Lower lobe of right lung (tissue), 2 donors: Measurements from ENCODE around the gene TBC1D12. TPM values are rescaled to one million over a fixed set of nuclear protein-coding genes. Genes with fewer than 3 reads are reported as not detected.
"Not testable (repeated sequence)": the region's sequence is repeated elsewhere in the genome, so short reads cannot be mapped to it uniquely, and the experiment has no call there.

Experiments
- ATAC-seq, 2 donors: fragments of 200-7000 bp; cut with Tn5 transposase; one replicate each; pipeline ENCODE4 v1.9.1; 2020 to 2022; ENCODE audit warnings: mild to moderate bottlenecking in 2 of 2, moderate library complexity in 2 of 2
- DNase-seq: peaks from one replicate; pipeline ENCODE4 v3.0.0-alpha.2; 2020
- H3K27ac ChIP-seq: fragments of 200-600 bp; one replicate; pipeline ENCODE4 v1.8.0; 2022
- H3K27me3 ChIP-seq: fragments of 200-600 bp; one replicate; pipeline ENCODE4 v1.8.0; 2022; ENCODE audit warnings: low read depth
- H3K36me3 ChIP-seq: fragments of 200-600 bp; one replicate; pipeline ENCODE4 v1.8.0; 2022; ENCODE audit warnings: mild to moderate bottlenecking
- H3K4me1 ChIP-seq: fragments of 200-600 bp; one replicate; pipeline ENCODE4 v1.8.0; 2022
- H3K4me3 ChIP-seq: fragments of 200-600 bp; one replicate; pipeline ENCODE4 v1.8.0; 2022; ENCODE audit warnings: mild to moderate bottlenecking
- H3K9me3 ChIP-seq: fragments of 200-600 bp; one replicate; pipeline ENCODE4 v1.8.0; 2022
- CTCF ChIP-seq: fragments of 200-600 bp; IDR thresholded peaks from one replicate; pipeline ENCODE4 v1.8.0; 2022; ENCODE audit warnings: antibody characterized with exemption, mild to moderate bottlenecking
- intact Hi-C: fragments of 100-400 bp; cut with DNase I; formaldehyde crosslinking; loops from one replicate; pipeline ENCODE4 v1.11.0; 2022
- total RNA-seq: library from RNA; stranded (reverse); fragmentation: NEBNext Ultra II Directional; extraction: Animal tissue kit (Norgen Biotek cat#: 25700); gene quantifications from one replicate; pipeline ENCODE4 v1.2.1, GENCODE V29; 2021
- donor health status: DM: no; HTN: yes; CAD: no; lungs with severe emphysema.

Gene TBC1D12
- total RNA-seq, 1 donor from 2014 or later, result 12.5 TPM

- Histone ChIP-seq H3K27me3 (peaks cover 11% of the 10 kb centered on the region), H3K4me1 (no peaks in the 10 kb centered on the region), H3K27ac (no peak overlapping the region), H3K9me3 (no peaks in the 10 kb centered on the region), H3K36me3 (no peaks in the 10 kb centered on the region), H3K4me3 (no peak overlapping the region)
- ATAC-seq, result no peak
- DNase-seq, result no peak
- TF ChIP-seq CTCF, result no peak
- intact Hi-C loops, result no loop called here
Measured at GRCh38 chr10:94370501-94370900, 31.8 kb upstream of the TBC1D12 start.

GRCh38 chr10:94375374-94375773 lies 27.0 kb upstream of the TBC1D12 start:
- no peak overlapping the region for H3K4me3 ChIP-seq
- no peaks in the 10 kb centered on the region for H3K36me3 ChIP-seq
- DNase-seq, result no peak
- peaks cover 11% of the 10 kb centered on the region for H3K27me3 ChIP-seq
- H3K27ac ChIP-seq, result no peak overlapping the region
- ATAC-seq, result no peak
- H3K4me1 ChIP-seq, result no peaks in the 10 kb centered on the region
- intact Hi-C loops, result no loop called here
- H3K9me3 ChIP-seq, result no peaks in the 10 kb centered on the region
- TF ChIP-seq CTCF, result no peak

GRCh38 chr10:94376865-94377264 lies 25.5 kb upstream of the TBC1D12 start:
- Histone ChIP-seq H3K9me3 (no peaks in the 10 kb centered on the region), H3K4me3 (no peak overlapping the region), H3K27me3 (peaks cover 6% of the 10 kb centered on the region), H3K4me1 (no peaks in the 10 kb centered on the region), H3K36me3 (no peaks in the 10 kb centered on the region), H3K27ac (no peak overlapping the region)
- intact Hi-C loops, result no loop called here
- no peak for TF ChIP-seq CTCF
- DNase-seq, result no peak
- ATAC-seq, result no peak

- Histone ChIP-seq H3K4me3 (no peak overlapping the region), H3K27me3 (no peaks in the 10 kb centered on the region), H3K9me3 (no peaks in the 10 kb centered on the region), H3K4me1 (no peaks in the 10 kb centered on the region), H3K27ac (no peak overlapping the region), H3K36me3 (no peaks in the 10 kb centered on the region)
- intact Hi-C loops, result no loop called here
- ATAC-seq (no peak), DNase-seq (no peak)
- TF ChIP-seq CTCF, result no peak
Measured at GRCh38 chr10:94383530-94383929, 18.8 kb upstream of the TBC1D12 start.

GRCh38 chr10:94385733-94386132 lies 16.6 kb upstream of the TBC1D12 start:
- intact Hi-C loops, H3K9me3 ChIP-seq, H3K27me3 ChIP-seq, H3K36me3 ChIP-seq, DNase-seq, H3K4me1 ChIP-seq, ATAC-seq, H3K4me3 ChIP-seq, H3K27ac ChIP-seq: not testable (repeated sequence)

- DNase-seq, H3K9me3 ChIP-seq, H3K36me3 ChIP-seq, ATAC-seq, intact Hi-C loops, H3K4me3 ChIP-seq, H3K27ac ChIP-seq, H3K4me1 ChIP-seq, H3K27me3 ChIP-seq: not testable (repeated sequence)
Measured at GRCh38 chr10:94392117-94392516, 10.2 kb upstream of the TBC1D12 start.
